Activated CD4-positive, alpha-beta T cell treated with anti-CD3 and anti-CD28 coated beads, Interleukin-2, amount 50 U/mL, for 24 hours (primary cell): ENCODE results near the gene L3MBTL4.

Experiments used
- DNase-seq, 2 donors: peaks; one replicate each; pipeline ENCODE4 v3.0.0-alpha.2; 2020; ENCODE audit warnings: low read depth in 1 of 2, low spot score in 1 of 2

The L3MBTL4 gene

DNA sequence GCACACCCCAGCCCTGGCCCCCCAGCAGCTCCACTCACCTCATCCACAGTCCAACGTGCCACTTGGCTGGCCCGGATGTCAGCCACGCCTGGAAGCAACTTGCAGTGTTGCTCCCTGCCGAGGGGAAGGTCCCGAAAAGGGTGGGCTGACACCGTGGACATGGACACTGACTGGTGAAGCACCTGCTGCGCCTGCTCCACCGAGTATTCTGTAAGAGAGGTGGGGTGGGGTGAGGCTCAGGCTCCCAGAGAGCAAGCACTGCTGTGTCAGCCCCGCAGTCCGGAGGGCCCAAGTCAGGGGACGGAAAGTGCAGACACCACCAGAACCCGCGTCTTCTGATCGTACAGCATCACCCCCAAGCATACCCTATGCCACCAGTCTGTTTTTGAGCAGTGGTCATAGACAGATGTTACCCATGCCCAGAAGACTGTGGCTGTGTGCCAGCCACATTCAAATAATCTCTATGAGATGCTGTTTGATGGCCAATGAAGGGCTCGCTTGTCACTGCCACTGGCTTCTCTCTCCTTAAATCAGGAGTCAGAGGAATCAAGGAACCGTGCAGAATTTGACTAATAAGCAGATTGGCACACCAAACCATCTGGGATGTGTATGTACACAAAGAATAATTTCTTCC, 445.2 kb downstream of the L3MBTL4 start:
- no peak for DNase-seq

DNA sequence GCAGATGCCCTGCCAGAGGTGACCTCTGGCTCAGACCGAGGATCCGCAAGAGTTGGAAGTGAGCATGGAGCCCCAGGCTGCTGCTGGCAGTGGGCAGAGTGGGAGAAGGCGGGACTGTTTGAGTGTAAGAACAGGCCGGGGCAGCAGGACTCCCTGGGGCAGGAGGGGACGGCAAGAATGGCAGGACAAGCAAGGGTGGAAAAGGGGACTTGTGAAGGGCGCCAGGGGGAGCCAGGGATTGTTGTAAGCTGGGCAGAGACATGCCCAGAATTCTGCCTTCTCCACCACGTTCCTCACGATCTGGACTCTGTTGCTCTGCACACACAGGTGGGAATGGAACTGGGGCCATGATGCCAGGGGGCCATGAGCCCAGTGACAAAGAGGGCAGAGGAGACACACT, 447.0 kb downstream of the L3MBTL4 start:
- DNase-seq, result no peak

DNA sequence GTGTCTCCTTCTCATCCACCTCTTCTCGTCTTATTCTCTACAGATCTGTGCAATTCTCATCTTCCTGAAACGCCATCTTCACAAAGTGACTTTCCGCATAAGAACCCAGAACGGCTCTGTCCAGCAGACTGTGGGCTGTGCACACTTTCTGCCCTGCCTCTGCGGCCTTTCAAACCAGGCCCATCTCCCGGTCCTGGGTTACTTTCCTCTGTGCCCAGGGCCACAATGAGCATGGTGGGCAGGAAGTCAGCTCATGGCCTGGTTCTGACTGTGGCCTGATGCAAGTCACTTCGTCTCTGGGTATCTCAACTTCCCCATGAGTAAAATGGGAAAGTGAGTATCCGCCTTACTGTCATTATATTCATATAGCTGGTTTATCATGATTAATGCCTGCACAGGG, 447.7 kb downstream of the L3MBTL4 start:
- DNase-seq, result no peak

DNA sequence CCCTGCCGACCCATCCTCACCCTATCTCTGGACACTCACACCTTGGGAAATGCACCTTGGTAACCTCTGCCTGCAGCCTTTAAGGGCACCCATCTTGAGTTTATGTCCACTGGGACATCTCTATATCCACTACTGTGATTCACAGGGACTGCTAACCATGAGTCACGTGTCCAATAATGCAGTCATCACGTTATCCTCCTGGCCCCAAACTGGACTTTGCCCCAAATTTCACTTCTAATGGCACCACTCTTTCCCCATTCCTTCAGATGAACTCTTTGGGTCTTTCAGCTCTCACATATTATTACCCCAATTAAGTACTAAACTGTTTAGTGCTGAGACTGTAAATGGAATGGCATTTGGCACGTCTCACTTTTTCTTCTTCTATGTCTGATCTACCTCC, 448.2 kb downstream of the L3MBTL4 start:
- no peak for DNase-seq

DNA sequence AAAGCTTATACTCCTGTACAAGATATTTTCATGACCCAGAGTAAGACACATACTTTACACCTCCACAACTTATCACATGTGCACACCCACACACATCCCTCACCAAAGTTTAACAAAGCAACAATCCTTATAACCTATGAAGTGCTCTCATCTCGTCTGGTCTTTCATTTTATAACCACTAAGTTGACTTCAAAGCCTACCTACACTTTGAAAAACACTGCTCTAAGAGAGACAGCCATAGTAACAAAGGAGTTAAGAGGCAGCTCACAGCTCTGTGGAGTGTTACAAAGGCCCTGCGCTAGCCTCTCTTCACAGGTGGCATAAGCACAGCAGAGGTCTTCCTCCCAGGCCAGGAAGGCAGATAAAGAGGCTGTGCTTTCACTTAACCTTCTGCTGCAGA, 449.7 kb downstream of the L3MBTL4 start:
- DNase-seq, result no peak

DNA sequence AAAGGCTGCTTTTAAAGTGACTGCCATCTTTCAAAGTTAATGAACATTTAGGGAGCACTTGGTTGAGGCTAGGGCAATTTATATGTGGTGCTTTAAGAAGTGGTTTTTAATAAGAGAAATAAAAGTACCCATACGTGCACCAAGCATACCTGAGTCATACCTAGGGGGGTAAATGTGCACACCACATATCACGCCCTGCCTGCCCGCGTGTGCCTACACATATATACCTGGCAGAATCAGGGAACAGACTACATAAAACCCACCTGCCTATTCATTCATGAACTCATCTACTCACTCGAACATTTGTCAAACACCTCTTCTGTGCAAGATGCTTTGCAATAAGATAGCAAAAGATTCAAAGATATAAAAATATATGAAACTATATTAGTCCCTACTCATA, 450.1 kb downstream of the L3MBTL4 start:
- DNase-seq, result no peak

DNA sequence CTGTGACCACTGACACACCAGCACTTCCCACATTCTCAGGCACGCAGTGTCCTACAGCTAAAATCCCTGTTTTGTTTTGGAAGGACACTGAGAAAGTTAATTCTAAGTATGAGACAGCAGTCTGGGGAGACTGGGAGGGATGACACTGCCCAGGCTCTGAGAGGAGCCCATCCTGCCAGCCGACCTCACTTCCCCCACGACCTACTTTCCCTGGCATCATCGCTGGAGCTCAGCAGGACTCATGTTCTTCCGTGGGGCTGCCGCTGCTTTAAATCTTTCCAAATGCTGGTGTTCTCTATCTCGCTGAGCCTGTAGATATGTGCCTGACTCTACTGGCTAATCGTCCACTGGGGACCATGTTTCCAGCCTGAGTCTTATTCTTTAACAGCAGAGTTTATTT, 450.6 kb downstream of the L3MBTL4 start:
- no peak for DNase-seq

DNA sequence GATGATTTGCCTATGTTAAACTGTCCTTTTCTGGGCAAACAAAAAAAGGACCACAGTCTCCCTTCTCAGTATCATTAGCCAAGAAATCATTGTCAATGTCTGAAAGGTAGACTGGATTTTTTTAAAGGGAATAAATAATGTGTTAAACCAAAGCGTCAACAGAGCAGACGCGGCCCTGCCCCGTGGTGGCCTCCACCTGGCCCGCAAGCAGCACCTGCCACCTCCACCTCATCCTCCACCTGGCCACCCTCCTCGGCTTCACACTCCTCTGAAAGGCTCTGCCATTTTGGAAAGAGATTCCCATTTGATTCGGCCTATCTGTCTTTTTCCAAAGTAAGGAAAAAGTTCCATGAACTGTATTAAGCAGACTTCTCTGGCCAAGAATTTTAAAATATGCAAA, 451.4 kb downstream of the L3MBTL4 start:
- DNase-seq, result no peak

DNA sequence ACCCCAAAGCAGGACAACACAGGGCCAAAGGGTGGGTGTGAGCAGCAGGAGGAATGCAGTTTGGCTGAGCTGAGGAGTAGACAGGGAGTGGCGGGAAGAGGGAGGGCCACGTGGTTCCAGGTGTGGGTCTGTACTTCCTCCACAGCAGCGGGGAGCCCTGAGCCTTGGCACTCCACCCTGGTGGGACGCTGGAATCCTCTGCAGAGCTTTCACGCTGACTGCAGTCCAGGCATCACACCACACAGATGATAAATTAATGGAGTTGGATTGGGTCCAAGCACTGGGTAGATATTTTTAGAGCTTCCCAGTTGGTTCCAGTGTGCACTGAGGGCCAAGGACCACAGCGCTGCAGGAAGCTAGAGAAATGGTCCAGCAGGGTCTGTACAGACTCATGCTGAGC, 452.3 kb downstream of the L3MBTL4 start:
- DNase-seq, result no peak

DNA sequence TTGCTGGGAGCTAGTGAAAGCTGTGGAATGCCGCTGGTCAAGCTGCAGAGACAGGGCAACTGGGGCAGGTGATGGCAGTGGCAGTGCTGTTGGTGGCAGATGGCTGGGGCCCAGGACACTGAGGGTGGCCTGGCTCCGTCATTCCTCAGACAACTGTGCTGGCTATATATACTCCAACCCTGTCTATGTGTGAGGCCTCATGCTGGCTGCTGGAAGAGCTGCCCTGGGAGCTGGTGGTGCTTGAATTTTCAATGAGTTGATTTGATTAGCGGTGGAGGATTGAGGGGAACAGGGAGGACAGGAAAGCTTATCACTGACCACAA, 452.9 kb downstream of the L3MBTL4 start:
- DNase-seq, result no peak

DNA sequence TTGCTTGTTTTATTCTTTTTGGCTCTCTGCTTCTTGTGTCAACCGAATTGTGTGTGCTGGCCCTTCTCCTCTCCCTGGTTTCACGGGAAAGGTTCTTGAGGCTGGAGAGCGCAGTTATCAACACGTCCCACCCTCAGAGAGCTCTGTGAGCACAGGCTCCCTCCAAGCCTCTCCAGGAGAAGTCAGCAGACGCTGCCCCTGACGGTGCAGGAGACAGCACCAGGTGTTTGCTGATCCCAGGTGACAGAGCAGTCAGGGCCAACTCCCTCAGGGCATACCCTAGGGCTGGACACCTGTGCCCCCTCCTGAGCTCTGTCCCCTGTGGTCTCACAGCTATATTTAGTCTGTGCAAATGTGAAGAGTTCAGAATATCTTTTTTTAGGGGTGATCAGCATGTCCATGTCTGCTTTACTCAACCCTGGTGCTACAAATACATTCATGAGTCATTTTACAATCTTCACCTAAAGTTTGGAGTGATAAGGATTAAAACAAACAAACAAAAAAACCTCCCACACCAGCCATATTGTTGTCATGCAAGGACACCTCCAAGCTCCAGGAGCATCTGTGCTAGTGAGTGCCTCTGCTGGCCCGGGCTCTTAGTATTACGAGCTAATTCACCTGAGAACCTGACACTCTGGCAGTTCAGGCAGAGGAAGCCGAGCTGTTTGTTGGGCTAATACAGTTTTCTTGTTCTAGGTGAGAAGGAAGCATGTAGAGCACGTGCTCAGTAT, 453.4 kb downstream of the L3MBTL4 start:
- DNase-seq, result no peak

DNA sequence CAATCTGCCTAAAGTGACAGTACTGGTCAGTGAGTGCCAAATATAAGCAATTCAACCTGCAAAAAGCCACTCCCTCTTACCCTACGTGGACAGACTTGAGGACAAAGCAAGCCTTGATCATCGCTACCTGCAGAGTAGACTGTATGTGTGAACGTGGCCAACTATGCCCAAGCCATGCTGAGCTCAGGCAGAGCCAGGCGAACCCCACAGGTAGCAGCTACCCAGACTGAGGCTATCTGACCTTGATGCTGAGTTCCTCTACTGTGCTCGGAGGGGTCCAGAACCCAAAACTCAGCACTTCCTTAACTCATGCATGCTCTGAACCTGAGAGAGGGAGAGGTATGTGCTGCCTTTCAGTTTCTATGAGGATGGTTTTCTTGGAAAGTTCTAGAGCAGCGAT, 455.9 kb downstream of the L3MBTL4 start:
- no peak for DNase-seq

DNA sequence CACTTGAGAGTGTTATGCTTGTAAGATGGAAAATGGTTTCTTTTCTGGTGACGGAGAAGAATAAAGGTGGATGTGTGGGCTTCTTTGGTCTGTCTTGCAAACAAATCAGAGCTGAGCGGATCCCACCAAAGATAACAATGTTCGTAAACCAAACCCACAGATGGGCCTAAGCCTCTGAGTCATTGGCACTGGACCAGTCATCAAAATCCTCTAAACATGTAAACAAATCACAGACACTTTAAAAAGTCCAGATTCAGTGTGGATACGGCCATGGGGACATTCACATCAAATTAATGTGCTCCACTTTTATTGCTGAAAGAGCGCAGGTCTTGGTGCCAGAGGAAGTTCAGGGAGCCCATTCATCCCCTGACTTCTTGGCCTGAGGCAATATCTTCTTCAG, 458.9 kb downstream of the L3MBTL4 start:
- no peak for DNase-seq

DNA sequence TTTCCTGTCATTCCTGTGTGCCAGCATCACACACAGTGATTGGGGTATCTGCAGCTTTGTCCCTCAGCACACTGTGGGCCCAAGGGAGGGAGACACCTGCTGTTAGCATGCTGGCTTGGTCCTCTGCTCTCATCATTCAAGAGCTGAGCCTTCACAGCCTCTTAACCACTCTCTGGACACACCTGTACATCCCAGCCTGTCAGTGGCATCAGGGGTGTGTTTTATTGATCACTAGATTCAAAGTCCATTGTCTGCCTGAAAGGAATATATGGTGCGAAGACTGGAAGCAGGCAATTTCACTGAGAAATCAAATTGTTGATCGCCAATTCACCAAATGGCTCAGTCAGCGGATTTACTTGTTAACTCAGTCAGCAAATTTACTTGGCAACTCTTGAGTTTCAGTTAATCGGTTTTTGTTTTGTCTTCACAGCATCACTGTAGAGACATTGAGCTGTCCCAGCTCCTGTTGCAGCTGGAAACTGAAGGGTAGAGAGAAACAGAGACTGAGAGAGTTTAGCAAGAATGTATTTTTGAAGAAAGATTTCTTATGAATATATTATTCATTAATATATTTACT, 463.1 kb downstream of the L3MBTL4 start:
- DNase-seq, result no peak

DNA sequence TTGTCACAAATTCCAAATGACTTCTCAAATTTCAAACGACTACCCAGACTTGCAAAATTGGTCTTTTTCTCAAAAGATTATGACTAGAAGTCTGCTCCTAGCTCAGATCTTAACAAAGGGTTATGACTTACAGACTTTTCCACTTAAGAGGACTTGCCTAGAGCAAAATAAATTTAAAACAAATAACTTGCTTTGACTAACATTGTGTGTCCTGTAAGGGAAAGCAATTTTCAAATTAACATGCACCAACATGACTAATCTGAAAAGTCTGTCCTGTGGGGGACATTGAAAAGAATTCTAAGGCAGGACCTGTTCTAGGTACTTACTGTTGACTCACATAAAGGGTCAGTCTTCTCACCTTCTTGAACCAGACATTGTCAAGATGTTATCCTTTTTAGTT, 465.9 kb downstream of the L3MBTL4 start:
- DNase-seq, result no peak

DNA sequence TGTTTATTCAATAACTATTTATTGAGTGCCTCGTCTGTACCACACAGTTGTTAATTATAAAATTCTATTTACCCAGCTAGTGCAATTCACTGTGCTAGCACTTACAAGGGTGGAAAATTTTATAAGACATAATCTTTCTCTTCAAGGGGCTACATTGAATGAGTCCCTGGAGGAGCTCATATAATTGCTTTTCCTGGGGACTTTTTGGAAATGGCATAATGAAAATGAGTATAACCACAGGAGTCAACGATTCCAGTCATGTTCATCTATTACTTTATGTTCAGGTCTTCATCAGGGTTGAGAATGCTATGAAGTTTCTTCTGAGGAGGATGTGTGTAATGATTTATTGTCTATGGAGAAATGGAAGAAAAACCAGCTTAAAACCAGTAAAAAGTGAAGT, 466.5 kb downstream of the L3MBTL4 start:
- no peak for DNase-seq

DNA sequence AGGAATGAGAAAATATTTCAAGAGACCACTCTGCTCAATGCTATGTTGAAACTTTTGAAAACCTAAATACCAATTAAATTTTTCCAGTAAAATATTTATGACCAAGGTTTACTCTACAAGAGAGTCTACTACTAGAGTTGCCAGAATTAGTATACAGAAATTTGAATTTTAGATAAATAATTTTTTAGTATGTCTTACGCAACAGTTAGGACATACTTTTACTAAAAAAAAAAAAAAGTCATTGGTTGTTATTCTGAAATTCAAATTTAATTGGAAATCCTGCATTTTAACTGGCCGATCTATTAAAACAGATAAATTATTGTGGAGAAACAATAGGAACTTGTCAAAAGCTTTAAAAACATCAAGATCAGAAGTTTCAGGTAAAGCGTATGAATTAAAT, 470.3 kb downstream of the L3MBTL4 start:
- DNase-seq, result no peak

DNA sequence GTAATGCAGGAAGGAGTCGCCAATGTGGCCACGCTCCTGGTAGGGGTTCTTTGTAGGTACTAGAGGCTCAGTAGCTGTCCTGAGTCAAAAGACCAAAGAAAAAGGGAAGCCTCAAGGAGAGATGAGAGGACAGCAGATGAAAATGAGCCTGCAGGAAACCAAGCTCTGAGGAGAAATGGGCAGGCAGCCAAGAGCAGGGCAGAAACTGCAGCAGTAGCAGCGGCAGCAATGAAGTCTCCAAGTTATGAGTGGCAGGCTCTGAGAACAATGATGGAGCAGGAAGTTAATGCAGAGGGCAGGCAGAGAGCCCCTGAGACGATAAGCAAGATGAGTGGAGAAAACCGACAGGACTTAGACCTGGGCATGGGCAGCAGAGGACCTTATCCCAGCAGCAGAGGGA, 471.2 kb downstream of the L3MBTL4 start:
- DNase-seq, result no peak

DNA sequence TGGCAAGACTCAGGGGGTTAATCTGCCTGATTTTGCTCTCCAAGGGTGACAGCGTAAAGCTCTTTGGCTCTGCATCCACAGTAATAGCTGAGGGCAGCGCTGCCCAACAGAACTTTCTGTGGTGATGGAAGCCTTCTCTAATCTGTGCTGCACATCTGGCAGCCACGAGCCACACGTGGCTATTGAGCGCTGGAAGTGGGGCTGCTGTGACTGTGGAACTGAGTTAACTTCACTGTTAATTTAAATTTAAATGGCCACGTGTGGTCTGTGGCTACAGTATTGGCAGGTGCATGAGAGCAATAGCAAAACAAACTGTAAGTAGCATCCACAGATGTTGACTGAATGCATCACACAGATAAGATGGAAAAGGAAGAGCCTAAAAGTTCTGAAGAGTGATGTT, 472.1 kb downstream of the L3MBTL4 start:
- no peak for DNase-seq

DNA sequence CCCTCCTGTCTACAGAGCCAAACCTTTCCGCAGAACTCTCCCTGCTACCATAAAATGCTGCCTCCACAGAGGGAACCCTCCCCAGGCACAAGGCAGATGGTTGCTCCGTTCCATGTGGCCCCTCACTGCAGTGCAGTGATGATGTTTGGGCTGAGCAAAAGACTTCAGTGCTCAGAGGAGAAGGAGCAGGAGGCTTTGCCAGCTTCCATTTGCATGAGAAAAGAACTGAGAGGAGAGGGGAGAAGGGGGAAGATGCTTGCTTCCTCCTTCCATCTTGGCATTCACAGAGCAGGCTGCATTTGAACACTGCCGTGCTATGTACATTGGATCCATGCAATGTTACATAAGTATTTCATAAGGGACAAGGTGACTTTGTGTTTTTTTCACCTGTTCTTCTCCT, 472.8 kb downstream of the L3MBTL4 start:
- no peak for DNase-seq

DNA sequence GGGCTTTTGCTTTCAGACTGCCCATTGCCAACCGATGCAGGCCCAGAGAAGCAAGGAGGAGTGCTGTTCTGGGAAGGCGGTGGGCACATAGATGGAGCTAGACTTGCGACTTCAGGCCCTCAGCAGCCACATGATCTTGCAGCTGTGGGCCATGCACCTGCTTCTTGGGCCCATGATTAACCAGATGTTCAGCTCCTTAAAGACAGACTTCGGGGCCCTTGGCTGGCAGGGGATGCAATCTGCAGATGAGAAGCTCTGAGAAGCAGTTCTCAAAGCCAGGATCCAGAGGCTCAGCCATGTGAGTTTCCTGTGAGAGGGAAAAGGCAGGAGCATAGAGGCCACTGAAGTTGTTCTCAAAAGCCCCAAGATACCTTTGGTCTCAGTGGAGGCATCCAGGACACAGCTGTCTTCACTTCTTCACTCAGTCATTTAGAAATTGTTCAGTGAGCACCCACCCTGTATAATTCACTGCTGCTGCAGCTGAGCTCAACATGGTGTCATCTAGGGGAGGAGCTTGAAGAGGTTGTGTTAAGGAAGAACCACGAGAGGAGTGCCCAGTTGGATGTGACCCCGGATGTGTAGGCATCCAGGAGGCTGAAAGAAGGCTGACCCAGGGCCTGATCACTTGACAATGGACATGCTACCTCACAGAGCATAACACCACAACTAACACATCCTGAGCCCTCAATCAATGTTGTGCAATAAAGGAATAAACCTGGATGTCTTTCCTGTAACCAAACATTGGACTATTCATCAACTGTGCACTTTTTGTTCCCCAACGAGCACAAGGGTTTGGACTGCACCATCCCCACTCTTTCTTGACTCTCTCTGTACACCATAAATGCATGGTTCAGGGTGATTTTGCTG, 474.7 kb downstream of the L3MBTL4 start:
- no peak for DNase-seq

DNA sequence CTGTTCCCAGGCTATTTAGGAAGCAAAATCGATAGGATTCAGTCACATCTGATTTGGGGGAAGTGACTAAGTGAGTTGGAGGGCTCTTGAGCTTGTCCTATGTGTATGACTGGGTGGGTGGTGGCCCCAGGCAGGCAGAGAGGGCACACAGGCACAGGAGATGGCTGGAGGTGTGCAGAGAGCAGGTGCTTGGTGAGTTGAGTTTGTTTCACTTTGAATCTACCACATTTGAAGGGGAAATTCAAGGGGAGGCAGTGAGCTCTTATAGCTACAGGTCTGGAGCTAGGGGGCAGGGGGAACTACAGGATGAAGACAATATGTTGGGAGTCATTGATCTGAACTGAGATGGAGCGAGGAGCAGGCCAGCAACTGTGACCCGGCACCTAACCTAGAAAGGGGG, 476.9 kb downstream of the L3MBTL4 start:
- DNase-seq, result no peak
